NK-92 treated with Interleukin-12 subunit alpha and Interleukin-12 subunit beta, amount 100 ng/mL, for 24 hours (cell line): Measurements from ENCODE around the gene JDP2.
"Not testable (repeated sequence)": the region's sequence is repeated elsewhere in the genome, so short reads cannot be mapped to it uniquely, and the experiment has no call there.

ENCODE experiments used
- DNase-seq: peaks from one replicate; lab custom pipeline; 2025; lab: John Stamatoyannopoulos, UW

JDP2 gene

DNA sequence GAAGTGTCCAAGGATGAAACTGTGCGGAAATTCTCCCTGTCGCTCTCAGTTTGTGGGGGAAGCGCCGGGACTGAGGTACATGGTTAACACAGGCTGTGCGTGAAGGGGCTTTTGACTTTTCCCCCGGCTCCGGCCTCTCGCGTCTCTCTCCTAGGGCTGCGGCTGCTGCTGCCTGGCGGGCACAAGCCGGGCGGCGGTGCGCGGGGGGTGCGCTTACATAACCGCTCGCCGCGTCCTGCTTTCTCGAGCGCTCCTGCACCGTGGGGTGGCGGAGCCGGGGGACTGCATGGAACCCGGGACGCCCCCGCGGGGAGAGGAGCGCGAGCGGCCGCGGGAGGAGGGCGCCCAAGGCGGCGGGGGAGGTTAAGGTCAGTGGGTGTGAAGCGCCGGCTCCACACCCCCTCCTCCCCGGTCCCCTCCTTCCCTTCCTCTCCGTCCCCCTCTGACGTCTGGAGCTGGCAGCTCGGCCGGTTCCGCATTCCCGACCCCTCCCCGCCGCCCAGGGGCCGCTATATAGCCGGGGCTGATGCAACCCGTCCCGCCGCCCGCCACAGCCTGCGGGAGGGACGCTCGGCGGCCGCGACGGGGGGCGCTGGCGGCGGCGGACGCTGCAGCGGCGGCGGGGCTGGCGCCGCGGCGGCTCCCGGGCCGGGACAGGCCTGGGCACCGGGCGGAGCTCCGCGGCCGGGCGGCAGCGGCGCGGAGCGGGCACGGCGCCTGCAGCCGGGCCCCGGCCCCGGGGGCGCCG lies at the start of gene JDP2:
Gene JDP2 (plus strand): TSS at position 541 of the 748 bp plus-strand sequence. CDS start 9,899 bp downstream, outside the sequence.
- DNase-seq, result no peak

GRCh38 chr14:75379246-75379929 lies 48.4 kb upstream of the JDP2 start:
- no peak for DNase-seq

- no peak for DNase-seq
Measured at GRCh38 chr14:75379930-75380270, 47.9 kb upstream of the JDP2 start.

GRCh38 chr14:75380656-75381055 lies 47.2 kb upstream of the JDP2 start:
- no peak for DNase-seq

GRCh38 chr14:75381642-75382041 lies 46.2 kb upstream of the JDP2 start:
- no peak for DNase-seq

- DNase-seq, result not testable (repeated sequence)
Measured at GRCh38 chr14:75383219-75383618, 44.6 kb upstream of the JDP2 start.

DNA sequence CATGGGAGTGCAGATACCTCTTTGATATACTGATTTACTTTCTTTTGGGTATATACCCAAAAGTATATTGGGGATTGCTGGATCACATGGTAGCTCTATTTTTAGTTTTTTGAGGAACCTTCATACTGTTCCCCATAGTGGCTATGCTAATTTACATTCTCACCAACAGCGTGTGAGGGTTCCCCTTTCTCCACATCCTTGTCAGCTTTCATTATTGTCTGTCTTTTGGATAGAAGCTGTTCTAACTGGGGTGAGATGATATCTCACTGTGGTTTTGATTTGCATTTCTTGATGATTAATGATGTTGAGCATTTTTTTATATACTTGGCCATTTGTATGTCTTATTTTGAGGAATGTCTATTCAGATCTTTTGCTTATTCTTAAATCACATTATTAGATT lies 44.1 kb upstream of the JDP2 start:
- DNase-seq, result no peak

GRCh38 chr14:75389679-75390078 lies 38.1 kb upstream of the JDP2 start:
- DNase-seq, result no peak

- DNase-seq, result no peak
Measured at GRCh38 chr14:75390183-75390582, 37.6 kb upstream of the JDP2 start.

- no peak for DNase-seq
Measured at GRCh38 chr14:75391953-75392352, 35.9 kb upstream of the JDP2 start.

DNA sequence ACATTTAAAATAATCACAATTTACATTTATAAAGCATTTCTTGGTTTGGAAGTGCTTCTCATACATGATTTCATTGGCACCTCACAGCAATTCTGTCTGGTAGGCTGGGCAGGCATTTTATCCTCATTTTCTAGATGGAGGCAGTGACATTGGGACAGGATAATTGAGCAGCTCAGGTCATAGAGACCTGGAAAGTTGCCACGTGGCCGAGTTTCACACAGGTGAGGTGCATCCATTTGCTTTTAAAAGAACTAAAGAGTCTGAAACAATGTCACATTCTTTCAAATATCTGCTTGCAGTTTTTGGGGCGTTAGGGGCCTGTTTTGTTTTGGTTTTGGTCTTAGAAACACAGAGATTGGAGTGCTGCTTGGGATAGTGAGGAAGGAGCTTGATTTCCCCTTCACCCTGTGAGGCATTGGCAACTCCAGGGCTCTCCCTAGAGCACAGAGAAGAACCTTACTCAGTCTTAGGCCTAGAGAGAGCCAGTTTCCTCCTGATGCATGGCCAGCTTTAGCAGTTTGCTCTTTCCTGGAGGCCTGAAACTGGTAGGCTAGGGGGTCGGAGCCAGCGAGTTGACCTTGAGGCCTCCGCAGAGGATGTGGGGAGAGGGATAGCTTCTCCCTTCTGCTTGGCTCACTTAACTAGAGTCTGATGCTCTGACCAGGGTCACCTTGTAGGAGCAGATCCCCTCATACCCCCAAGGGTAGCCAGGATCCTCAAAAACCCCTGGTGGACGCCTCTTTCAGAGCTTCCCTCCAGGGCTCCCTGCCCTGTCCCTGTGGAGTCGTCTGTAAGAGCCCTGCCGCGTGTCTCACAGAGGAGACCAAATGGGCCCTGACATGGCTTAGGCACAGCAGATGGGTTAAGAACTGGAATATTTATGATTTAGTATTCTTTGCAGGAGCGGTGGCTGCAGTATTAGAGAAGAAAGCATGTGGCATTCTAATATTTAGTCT lies 34.9 kb upstream of the JDP2 start:
- DNase-seq, result no peak

DNA sequence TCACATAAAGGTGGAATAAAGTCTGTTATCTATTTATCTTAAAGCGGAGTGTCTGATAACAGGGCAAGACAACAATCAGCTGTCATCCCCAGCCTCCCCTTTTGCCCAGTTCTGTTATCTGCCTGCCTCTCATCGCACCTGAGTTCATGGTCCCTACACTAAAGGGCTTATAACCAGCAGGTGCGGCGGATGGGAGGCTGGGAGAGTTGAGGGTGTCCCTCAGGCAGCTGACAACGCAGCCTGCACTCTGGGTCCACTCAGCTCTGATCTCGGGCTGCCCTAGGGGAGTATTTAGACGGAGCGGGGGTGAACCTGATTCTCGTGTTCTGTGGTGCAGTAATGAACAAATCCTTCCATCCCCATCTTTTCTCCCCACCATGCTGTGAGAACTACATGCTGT lies 34.0 kb upstream of the JDP2 start:
- DNase-seq, result no peak

GRCh38 chr14:75395862-75396261 lies 32.0 kb upstream of the JDP2 start:
- no peak for DNase-seq

DNA sequence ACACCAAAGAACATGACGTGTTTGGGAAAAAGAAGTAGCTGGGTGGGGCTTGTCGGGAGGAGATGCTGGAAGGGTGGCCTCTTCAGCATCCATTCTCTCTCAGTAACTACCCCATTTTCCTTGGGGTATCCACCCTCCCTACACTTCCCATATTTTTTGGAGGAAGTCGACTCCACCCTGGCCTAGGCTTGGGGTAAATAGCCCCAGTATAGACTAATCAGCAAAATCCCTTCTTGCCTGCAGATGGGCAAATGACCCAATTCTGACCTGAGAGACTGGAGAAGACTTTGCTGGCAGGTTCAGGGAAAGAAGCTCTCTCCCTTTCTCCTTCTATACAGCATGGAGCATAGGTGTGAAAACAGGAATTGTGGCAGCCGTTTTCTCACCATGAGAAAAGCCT lies 28.5 kb upstream of the JDP2 start:
- no peak for DNase-seq

DNA sequence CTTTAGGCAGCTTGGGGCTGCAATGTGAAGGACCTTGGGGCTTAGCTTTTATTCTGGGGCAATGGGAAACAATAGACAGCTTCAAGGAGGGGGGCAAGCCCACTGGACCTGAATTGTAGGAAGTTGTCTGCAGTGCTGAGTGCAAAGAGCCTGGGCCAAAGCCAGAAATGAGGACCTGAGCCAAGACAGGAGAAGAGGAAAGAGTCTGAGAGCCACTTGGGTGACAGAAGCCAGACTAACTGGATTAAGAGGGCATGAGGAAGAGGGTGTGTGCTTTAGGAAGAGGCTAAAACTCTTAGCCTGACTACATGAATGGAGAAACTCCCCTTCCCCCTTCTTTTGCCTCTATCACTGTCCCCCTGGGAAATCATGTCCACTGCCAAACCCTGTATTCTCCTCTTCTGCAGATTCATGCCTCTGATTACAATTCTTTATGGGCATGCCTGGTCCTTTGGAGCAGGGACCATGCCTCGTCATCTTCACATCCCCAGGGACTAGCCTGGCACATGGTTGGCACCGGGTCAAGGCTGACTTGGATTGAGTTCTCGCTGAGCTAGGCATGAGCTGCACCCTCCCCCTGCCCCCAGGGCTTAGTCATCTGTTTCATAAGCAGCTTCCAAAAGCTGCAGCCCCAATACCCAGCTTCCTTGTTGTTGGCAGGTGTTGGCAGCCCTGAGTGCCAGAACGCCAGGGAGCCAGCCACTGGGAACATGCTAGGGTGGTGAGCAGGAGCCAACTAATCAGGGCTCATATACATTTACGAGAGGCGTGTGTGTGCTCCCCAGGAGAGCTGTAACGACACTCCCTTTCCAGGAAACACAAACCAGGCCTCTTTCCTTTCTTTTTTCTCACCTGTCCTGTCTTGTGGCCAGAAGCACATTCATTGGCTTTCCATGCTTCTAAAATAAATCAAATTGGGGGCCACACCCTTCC lies 27.7 kb upstream of the JDP2 start:
- no peak for DNase-seq

GRCh38 chr14:75401361-75401760 lies 26.5 kb upstream of the JDP2 start:
- DNase-seq, result no peak

DNA sequence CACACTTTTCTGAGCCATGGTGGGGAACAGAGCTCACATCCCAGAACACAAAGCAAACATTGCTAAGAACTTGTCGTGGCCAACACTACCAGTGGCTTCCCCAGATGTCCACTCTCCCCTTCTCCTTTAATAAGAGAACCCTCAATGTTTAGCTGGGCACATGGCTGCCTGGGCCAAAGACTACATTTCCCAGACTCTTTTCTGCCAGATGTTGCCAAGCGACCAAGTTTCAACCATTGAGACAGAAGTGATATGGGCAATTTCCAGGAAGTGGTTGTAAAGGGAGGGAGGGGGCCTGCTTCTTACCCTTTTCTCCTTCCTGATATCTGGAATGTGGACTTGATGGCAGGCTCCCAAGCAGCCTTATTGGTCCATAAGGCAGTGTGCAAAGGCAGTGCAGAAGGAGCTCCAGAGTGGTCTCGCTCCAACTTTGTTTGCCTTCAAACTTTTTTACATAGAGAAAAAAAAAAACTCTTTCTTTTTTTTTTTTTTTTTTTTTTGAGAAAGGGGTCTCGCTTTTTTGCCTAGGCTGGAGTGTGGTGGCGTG lies 24.9 kb upstream of the JDP2 start:
- no peak for DNase-seq

GRCh38 chr14:75404847-75405246 lies 23.0 kb upstream of the JDP2 start:
- DNase-seq, result no peak

DNA sequence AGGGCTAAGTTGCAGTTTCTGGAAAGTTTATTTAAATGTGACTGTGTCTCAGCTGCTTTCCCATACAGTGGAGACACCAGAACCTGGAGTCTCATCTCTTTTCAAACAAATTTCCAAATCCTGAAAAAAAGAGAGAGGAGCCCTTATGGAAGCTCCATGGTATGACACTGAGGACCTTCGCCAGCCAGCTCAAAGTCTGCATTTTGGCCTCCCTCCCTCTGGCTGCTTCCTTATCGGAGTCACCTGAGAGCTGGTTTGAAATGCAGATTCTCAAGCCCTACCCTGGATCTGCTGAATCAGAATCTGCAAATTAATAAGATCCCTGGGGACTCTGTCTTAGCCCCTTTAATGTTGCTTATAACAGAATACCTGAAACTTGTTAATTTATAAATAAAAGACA lies 21.7 kb upstream of the JDP2 start:
- DNase-seq, result no peak

- DNase-seq, result no peak
Measured at GRCh38 chr14:75406856-75407255, 21.0 kb upstream of the JDP2 start.
